Liver (tissue), 9 donors: ENCODE results near the gene GPR82. TPM values are rescaled to one million over a fixed set of nuclear protein-coding genes. Genes with fewer than 3 reads are reported as not detected.

Experiments used
- DNase-seq: peaks from one replicate; pipeline ENCODE4 v3.0.0-alpha.2; 2017; ENCODE audit warnings: low spot score
- H3K27ac ChIP-seq, 2 donors: one replicate each; pipeline ENCODE4 v1.7.0; 2013; ENCODE audit warnings: inconsistent platforms in 2 of 2, low read length in 2 of 2, control low read depth in 1 of 2, low read depth in 1 of 2, mild to moderate bottlenecking in 1 of 2
- H3K27me3 ChIP-seq, 4 donors: one replicate each; pipeline versions ENCODE4 v1.6.1 to v1.7.0; 2013; ENCODE audit warnings: low read length in 3 of 4, inconsistent platforms in 1 of 4, mild to moderate bottlenecking in 1 of 4, moderate library complexity in 1 of 4; ENCODE audit not compliant: control insufficient read depth in 4 of 4, insufficient read depth in 4 of 4
- H3K36me3 ChIP-seq, 4 donors: one replicate each; pipeline versions ENCODE4 v1.6.1 to v1.7.0; 2013; ENCODE audit warnings: low read length in 3 of 4, mild to moderate bottlenecking in 3 of 4, low read depth in 1 of 4, moderate library complexity in 1 of 4; ENCODE audit not compliant: control insufficient read depth in 4 of 4, insufficient read depth in 3 of 4
- H3K4me1 ChIP-seq, 4 donors: one replicate each; pipeline versions ENCODE4 v1.6.1 to v1.7.0; 2013; ENCODE audit warnings: low read length in 3 of 4, mild to moderate bottlenecking in 3 of 4, moderate library complexity in 1 of 4; ENCODE audit not compliant: control insufficient read depth in 4 of 4, insufficient read depth in 4 of 4
- H3K4me3 ChIP-seq, 3 donors: one replicate each; pipeline versions ENCODE4 v1.6.1 to v1.7.0; 2013; ENCODE audit warnings: low read length in 3 of 3, control low read depth in 1 of 3, low read depth in 1 of 3, mild to moderate bottlenecking in 1 of 3
- H3K9ac ChIP-seq, 2 donors: one replicate each; pipeline ENCODE4 v1.7.0; 2013; ENCODE audit warnings: low read length in 2 of 2, mild to moderate bottlenecking in 2 of 2, moderate library complexity in 2 of 2, control low read depth in 1 of 2, low read depth in 1 of 2
- H3K9me3 ChIP-seq, 4 donors: one replicate each; pipeline versions ENCODE4 v1.6.1 to v1.7.0; 2013; ENCODE audit warnings: low read length in 3 of 4; ENCODE audit not compliant: control insufficient read depth in 4 of 4
- ATF3 ChIP-seq: IDR thresholded peaks from 2 replicates; pipeline ENCODE4 v1.6.1; 2016; ENCODE audit warnings: antibody characterized with exemption
- CTCF ChIP-seq: fragments of 150-350 bp; IDR thresholded peaks from 2 replicates; pipeline ENCODE4 v1.5.1; 2017; ENCODE audit warnings: improper control_type of control experiment, low read depth, low read length; ENCODE audit not compliant: missing input control
- EGR1 ChIP-seq, 2 donors: IDR thresholded peaks; 2 replicates each; pipeline ENCODE4 v1.6.1; 2016 to 2018; ENCODE audit warnings: antibody characterized with exemption in 2 of 2, low read depth in 2 of 2
- FOXA1 ChIP-seq: IDR thresholded peaks from 2 replicates; pipeline ENCODE4 v1.6.1; 2016; ENCODE audit warnings: antibody characterized with exemption
- FOXA2 ChIP-seq: IDR thresholded peaks from 2 replicates; pipeline ENCODE4 v1.6.1; 2016; ENCODE audit warnings: antibody characterized with exemption
- GABPA ChIP-seq, 2 donors: IDR thresholded peaks in 1 of 2; conservative IDR thresholded peaks in 1 of 2; 2 replicates each; pipeline ENCODE4 v1.6.1; 2016; ENCODE audit warnings: antibody characterized with exemption in 2 of 2, mild to moderate bottlenecking in 1 of 2, moderate library complexity in 1 of 2
- HNF4A ChIP-seq, 2 donors: conservative IDR thresholded peaks; 2 replicates each; pipeline ENCODE4 v1.6.1; 2016; ENCODE audit warnings: antibody characterized with exemption in 2 of 2, mild to moderate bottlenecking in 2 of 2
- HNF4G ChIP-seq: IDR thresholded peaks from 2 replicates; pipeline ENCODE4 v1.6.1; 2016; ENCODE audit warnings: antibody characterized with exemption
- JUND ChIP-seq, 2 donors: IDR thresholded peaks; 2 replicates each; pipeline ENCODE4 v1.6.1; 2016; ENCODE audit warnings: antibody characterized with exemption in 2 of 2
- MAX ChIP-seq: IDR thresholded peaks from 2 replicates; pipeline ENCODE4 v1.6.1; 2016; ENCODE audit warnings: antibody characterized with exemption
- NR2F2 ChIP-seq: IDR thresholded peaks from 2 replicates; pipeline ENCODE4 v1.6.1; 2016; ENCODE audit warnings: antibody characterized with exemption
- RAD21 ChIP-seq, 2 donors: IDR thresholded peaks; 2 replicates each; pipeline ENCODE4 v1.6.1; 2016; ENCODE audit warnings: antibody characterized with exemption in 2 of 2, mild to moderate bottlenecking in 2 of 2
- REST ChIP-seq: IDR thresholded peaks from 2 replicates; pipeline ENCODE4 v1.6.1; 2016; ENCODE audit warnings: antibody characterized with exemption, mild to moderate bottlenecking
- RXRA ChIP-seq, 2 donors: IDR thresholded peaks; 2 replicates each; pipeline ENCODE4 v1.6.1; 2017 to 2018; ENCODE audit warnings: antibody characterized with exemption in 2 of 2, mild to moderate bottlenecking in 1 of 2
- SP1 ChIP-seq: IDR thresholded peaks from 2 replicates; pipeline ENCODE4 v1.6.1; 2018; ENCODE audit warnings: antibody characterized with exemption, mild to moderate bottlenecking
- TAF1 ChIP-seq: conservative IDR thresholded peaks from 2 replicates; pipeline ENCODE4 v1.6.1; 2016; ENCODE audit warnings: antibody characterized with exemption, mild to moderate bottlenecking
- YY1 ChIP-seq: IDR thresholded peaks from 2 replicates; pipeline ENCODE4 v1.6.1; 2016; ENCODE audit warnings: antibody characterized with exemption, mild to moderate bottlenecking
- ZBTB33 ChIP-seq: IDR thresholded peaks from 2 replicates; pipeline ENCODE4 v1.6.1; 2016; ENCODE audit warnings: antibody characterized with exemption
- WGBS: extraction: QIAGEN DNeasy Blood & Tissue Kit; methylation state at CpG from one replicate; pipeline ENCODE4 v1.1.7; 2013; 5-methylcytosine and 5-hydroxymethylcytosine counted together
- polyA plus RNA-seq, 2 donors: library from polyadenylated mRNA; stranded (reverse) in 1 of 2; unstranded in 1 of 2; fragments of 200-250 nt in 1 of 2; fragments of >200 nt in 1 of 2; fragmentation: Nextera tagmentation in 1 of 2; extraction: Ambion mirVana in 1 of 2; gene quantifications; one replicate each; pipeline versions ENCODE4 v1.2.1 to v1.2.3, GENCODE V29; 2013 to 2015
- total RNA-seq, 2 donors: library from RNA; depleted of rRNA; stranded (reverse); fragments of >200 nt; gene quantifications; one replicate each; pipeline ENCODE4 v1.2.3, GENCODE V29; 2014
- donor health status: healthy.
- donor health status: healthy.
- donor health status: healthy.
- donor health status: healthy.
- donor health status: healthy.

The GPR82 gene
- total and polyA plus RNA-seq, 4 donors, result 0.14 to 0.67 (median 0.60) TPM

- DNase-seq, result no peak
- TF ChIP-seq ZBTB33 (no peak), HNF4G (no peak), RAD21 (IDR thresholded peaks at IDR 0.05) (no peak), ATF3 (no peak), TAF1 (no peak), NR2F2 (no peak), CTCF (no peak), EGR1 (IDR thresholded peaks at IDR 0.05; ENCODE audit: low read depth in 2 of 2) (no peak), HNF4A (conservative IDR thresholded peaks at IDR 0.05) (no peak), GABPA (IDR thresholded peaks at IDR 0.05 in 1 of 2, conservative IDR thresholded peaks at IDR 0.05 in 1 of 2) (no peak), RXRA (IDR thresholded peaks at IDR 0.05) (no peak), SP1 (no peak), FOXA2 (no peak), FOXA1 (no peak), JUND (IDR thresholded peaks at IDR 0.05) (no peak)
- H3K4me3 ChIP-seq, result no peak overlapping the region
- H3K9me3 ChIP-seq, result no peaks in the 10 kb centered on the region
- H3K4me1 ChIP-seq, result peaks cover 0 to 1% (median 0%) of the 10 kb centered on the region in 4 donors
- 76% methylated on average over 1 of the region's 1 CpG for WGBS
- H3K27me3 ChIP-seq, result peaks cover 0 to 1% (median 0%) of the 10 kb centered on the region in 4 donors
- no peak overlapping the region for H3K27ac ChIP-seq
- H3K9ac ChIP-seq, result no peak overlapping the region
- H3K36me3 ChIP-seq, result no peaks in the 10 kb centered on the region
Observed at GRCh38 chrX:41692162-41692749, 31.7 kb upstream of the GPR82 start.

GRCh38 chrX:41693024-41693423, 31.0 kb upstream of the GPR82 start:
- DNase-seq, result no peak
- H3K4me1 ChIP-seq, result peaks cover 0 to 1% (median 0%) of the 10 kb centered on the region in 4 donors
- H3K4me3 ChIP-seq, result no peak overlapping the region
- H3K27ac ChIP-seq, result no peak overlapping the region
- H3K9me3 ChIP-seq, result no peaks in the 10 kb centered on the region
- 91% methylated on average over 3 of the region's 3 CpGs for WGBS
- H3K27me3 ChIP-seq, result no peaks in the 10 kb centered on the region
- H3K36me3 ChIP-seq, result no peaks in the 10 kb centered on the region
- no peak overlapping the region for H3K9ac ChIP-seq
- TF ChIP-seq MAX (no peak), REST (no peak), ATF3 (no peak), TAF1 (no peak), EGR1 (IDR thresholded peaks at IDR 0.05; ENCODE audit: low read depth in 2 of 2) (no peak), ZBTB33 (no peak), YY1 (no peak), FOXA1 (no peak), JUND (IDR thresholded peaks at IDR 0.05) (no peak), FOXA2 (no peak), HNF4G (no peak), SP1 (no peak), HNF4A (conservative IDR thresholded peaks at IDR 0.05) (no peak)
